Measurements from ENCODE around the gene RNF6.

RNF6 gene

DNA sequence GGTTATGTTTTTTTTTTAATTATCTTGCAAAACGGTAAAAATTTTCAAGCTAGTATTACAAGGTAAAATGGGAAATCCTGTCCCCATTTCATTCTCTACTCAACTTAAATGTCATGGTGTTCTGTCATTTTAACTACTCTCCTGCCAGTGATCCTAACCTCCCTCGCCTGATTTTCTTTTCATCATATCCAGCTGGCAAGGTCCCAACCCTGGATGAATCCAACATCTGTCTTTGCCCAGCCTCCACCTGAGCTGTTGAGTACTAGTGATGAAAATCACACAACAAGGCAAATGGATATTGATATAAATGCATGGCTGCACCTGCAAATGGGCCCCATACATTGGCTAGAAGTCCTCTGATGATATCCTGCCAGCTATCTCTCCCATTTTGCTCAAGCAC, 24.9 kb upstream of the RNF6 start:
- FAIRE-seq (no peak), DNase-seq (ENCODE audit: insufficient read length, low spot score) (no peak)
- TF ChIP-seq POLR2A (IDR thresholded peaks at IDR 0.05; ENCODE audit: low read depth, low read length) = no peak

DNA sequence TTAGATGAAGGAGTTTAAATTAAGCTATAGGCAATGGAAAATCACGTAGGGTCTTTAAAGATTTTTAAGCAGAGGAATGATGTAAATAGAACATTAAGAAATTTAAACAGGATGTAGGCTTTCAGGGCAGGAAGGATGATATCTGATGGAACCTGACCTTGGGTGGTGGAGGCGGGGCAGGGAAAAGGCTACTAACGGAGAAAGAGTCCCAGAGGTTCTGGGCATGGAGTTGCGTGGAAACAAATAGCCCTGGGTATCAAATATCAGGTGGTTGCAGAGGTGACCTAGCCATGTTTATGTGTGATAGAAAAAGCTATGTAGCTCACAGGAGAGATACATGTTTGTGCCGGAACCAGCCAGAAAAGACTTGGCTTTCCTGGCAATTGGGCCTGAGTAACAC, 24.0 kb upstream of the RNF6 start:
- DNase-seq (ENCODE audit: insufficient read length, low spot score) (no peak), FAIRE-seq (no peak)
- no peak for TF ChIP-seq POLR2A (IDR thresholded peaks at IDR 0.05; ENCODE audit: low read depth, low read length)

DNA sequence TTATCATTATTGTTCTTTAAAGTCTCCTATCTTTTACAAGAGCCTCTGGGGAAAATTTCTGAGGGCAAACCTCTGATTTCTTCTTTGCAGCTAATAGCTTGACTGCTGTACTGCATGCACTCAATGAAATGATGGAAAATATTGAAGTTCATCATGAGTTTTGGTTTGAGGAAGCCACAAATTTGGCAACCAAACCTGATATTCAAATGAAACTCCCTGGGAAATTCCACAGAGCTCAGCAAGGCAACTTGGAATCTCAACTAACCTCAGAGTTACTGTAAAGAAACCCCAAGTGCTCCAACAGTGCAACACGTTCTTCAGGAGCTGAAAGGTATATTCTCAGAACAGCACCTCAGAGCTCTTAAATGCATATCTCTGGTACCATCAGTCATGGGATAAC, 14.2 kb upstream of the RNF6 start:
- FAIRE-seq (no peak), DNase-seq (ENCODE audit: insufficient read length, low spot score) (no peak)
- TF ChIP-seq POLR2A (IDR thresholded peaks at IDR 0.05; ENCODE audit: low read depth, low read length) = no peak

- FAIRE-seq (no peak), DNase-seq (ENCODE audit: insufficient read length, low spot score) (no peak)
- TF ChIP-seq POLR2A (IDR thresholded peaks at IDR 0.05; ENCODE audit: low read depth, low read length) = no peak
Measured at GRCh38 chr13:26230703-26231102, 8.6 kb upstream of the RNF6 start.

DNA sequence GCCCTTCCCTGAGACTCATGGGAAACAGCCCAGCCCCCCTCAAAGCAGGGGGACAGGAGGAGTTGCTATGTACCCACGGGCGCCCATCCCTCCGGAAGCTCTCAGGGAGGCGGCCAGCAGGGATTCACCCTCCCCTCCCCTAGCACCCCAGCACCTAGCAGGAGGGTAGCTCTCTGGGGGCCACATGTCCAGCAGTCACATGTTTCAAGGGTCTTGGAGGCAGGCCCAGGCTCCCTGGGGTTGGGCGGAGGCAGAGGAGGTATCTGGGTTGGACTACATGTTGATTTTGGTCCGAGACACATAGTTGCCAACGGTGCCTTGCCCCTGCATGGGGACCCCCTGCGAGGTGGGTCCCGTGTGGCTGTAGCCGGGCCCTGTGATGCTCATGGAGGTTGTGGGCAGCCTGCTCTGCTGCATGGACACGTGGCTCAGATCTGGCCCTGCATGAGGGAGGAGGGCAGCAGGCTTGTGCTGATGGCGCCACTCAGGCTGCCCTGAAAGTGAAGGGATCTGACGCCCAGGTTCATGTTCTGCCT, 7.0 kb upstream of the RNF6 start:
- DNase-seq (ENCODE audit: insufficient read length, low spot score) (no peak), FAIRE-seq (no peak)
- TF ChIP-seq POLR2A (IDR thresholded peaks at IDR 0.05; ENCODE audit: low read depth, low read length) = no peak

DNA sequence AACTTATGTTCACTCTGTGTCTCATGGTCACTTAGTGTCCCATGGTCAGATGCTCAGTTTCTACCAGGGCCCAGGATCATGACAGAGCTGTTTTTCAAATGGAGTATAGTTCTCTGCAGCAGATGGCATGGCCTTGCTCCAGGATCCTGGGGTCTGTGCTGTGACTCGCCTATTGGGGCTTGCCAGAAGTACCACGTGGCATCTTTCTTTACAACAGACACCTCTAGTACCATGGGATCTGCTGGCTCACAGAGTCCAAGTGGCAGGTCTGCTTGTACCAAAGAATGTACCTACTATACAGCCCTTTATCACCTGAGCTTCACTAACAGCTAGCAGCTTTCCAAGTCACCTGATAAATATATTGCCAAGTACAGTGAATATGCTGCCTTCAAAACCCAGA, 6.0 kb upstream of the RNF6 start:
- no peak for TF ChIP-seq POLR2A (IDR thresholded peaks at IDR 0.05; ENCODE audit: low read depth, low read length)
- DNase-seq (ENCODE audit: insufficient read length, low spot score) (no peak), FAIRE-seq (no peak)

DNA sequence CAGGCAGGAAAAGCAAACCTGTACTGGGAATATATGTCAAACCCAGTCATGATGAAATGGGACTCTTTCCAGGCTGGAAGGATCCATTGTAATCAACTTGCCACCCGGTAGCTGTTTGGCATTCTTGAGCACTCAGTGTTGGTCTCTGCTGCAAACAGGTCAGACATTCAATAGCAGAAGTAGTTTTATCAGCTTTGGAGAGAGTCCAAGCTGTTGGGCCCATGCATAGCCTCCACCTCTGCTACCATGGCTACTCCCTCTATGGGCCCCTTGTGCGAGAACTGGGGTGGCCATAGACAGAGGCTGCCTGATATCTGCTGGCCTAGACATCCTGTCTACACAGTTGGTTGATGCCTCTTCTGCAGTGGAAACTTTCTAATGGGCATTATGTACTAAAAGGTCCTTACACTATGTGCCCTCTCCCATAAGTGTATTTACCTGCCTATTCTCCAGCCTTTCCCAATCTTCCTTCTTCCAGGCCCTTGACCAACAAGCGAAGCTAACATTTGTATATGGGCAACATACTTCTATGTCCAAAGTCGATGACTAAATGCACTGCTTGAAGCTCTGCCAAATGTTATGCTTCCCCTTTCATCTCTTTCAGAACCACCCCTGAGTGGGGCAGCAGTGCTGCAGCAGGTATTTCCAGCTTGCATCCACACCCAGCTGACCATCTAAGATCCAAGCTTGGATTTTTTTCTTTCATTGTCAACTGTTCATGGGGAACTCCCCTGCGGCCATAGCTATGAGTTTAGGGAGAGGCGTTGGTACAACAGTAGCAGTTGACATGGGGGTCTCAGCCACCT, 5.3 kb upstream of the RNF6 start:
- FAIRE-seq = no peak
- no peak for TF ChIP-seq POLR2A (IDR thresholded peaks at IDR 0.05; ENCODE audit: low read depth, low read length)

DNA sequence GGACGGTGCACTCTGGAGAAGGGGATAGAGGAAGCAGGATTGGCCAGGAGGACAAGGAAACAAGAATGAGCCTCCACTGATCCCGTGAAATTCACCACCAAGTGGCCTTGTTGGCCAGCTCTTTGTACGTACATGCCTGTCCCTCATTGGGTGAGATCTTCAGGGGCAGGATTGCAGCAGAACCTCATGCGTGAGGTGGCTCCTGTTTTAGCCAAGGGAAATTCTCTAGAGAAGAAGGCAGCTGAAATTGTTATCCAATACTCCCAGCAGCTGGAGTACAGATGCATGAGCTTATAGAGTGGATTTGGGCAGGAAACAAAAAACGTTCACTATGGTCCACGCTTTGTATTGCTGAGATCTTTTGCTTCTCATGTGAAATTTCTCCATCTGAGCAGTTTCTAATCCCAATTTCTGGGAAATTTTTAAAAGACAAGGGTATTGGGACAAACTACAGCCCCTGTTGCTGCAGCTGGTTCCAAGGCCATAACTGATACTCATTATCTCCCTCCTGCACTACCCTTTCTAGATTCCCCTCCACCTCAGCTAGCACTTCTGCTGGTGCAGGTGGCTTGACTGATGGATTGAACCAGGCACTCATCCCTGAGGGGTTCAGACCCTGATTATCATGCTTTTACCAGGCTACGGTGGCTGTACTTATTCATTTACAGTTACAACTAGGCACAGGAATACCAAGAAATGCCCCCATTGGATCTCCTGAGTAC, 3.9 kb upstream of the RNF6 start:
- no peak for TF ChIP-seq POLR2A (IDR thresholded peaks at IDR 0.05; ENCODE audit: low read depth, low read length)
- DNase-seq (ENCODE audit: insufficient read length, low spot score) (no peak), FAIRE-seq (no peak)

More for the DNA sequence above, 5.3 kb upstream of the RNF6 start:
- no peak for DNase-seq (ENCODE audit: insufficient read length, low spot score)

DNA sequence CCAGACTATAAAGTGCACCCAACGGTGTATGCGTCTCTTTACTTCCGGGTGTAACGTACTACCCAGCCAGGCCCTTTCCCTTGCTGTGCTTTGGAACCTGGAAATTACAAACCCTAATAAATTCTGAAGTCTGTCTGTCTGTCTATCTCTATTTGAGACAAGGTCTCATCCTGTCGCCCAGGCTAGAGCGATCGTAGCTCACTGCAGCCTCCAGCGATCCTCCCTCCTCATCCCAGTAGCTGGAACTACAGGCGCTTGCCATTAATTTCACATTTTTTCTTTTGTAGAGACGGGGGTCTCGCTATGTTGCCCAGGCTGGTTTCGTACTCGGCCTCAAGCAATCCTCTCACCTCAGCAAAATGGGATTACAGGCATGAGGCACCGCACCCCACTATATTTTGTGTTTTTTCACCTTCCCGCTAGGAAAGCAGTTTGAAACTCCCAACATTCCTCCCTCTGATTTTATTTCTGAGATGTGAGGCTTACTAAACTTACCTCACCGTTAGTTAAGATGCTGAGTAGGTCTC, 469 bp upstream of the RNF6 start:
- FAIRE-seq (no peak), DNase-seq (ENCODE audit: insufficient read length, low spot score) (peak; percentile 11)

GRCh38 chr13:26221399-26221720, 754 bp downstream of the RNF6 start:
- DNase-seq (ENCODE audit: insufficient read length, low spot score) (peak; percentile 4), FAIRE-seq (no peak)
- TF ChIP-seq POLR2A (IDR thresholded peaks at IDR 0.05; ENCODE audit: low read depth, low read length) = no peak

More for the DNA sequence above, 469 bp upstream of the RNF6 start:
- no peak for TF ChIP-seq POLR2A (IDR thresholded peaks at IDR 0.05; ENCODE audit: low read depth, low read length)

DNA sequence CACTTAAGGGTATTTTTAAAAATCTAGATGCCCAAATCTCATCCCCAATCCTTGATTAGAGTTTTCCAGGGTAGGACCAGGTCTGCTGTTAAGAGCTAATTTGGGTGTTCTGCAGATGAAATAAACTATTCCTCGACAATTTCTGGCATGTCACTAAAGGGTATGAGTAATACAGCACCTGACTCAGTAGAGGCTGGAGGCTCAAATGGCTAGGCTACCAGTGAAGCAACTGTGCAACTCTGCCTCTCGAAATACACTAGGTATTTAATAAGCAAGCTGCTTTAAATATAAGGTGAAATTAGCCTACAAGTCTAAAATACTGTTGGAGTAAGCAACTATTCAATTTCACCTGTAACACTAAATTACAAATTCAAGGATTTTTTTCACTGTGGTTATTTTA, 1.5 kb downstream of the RNF6 start:
- no peak for DNase-seq (ENCODE audit: insufficient read length, low spot score)
- TF ChIP-seq POLR2A (IDR thresholded peaks at IDR 0.05; ENCODE audit: low read depth, low read length) = no peak
- FAIRE-seq = no peak

DNA sequence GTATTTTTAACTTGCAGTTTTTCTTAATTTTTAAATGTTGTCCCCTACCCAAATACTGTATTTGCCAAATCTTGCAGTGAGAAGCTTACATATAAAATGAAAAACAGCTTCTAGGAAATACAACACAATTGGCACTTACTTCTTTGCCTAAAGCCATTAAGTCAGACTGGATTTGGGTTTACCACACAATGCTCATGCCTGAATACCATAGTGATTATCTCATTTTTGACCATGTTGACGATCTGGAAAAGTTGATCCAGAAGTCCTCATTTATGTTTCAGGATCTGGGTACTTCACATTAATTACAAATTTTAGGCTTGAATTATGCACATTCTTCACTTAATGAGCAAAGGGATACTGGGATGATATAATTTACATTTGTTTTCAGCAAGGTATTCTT, 2.4 kb downstream of the RNF6 start:
- TF ChIP-seq POLR2A (IDR thresholded peaks at IDR 0.05; ENCODE audit: low read depth, low read length) = no peak
- FAIRE-seq (no peak), DNase-seq (ENCODE audit: insufficient read length, low spot score) (no peak)

- no peak for DNase-seq (ENCODE audit: insufficient read length, low spot score)
- FAIRE-seq = no peak
- TF ChIP-seq POLR2A (IDR thresholded peaks at IDR 0.05; ENCODE audit: low read depth, low read length) = no peak
Measured at GRCh38 chr13:26216042-26216441, 6.1 kb downstream of the RNF6 start.

- DNase-seq (ENCODE audit: insufficient read length, low spot score) (no peak), FAIRE-seq (no peak)
- no peak for TF ChIP-seq POLR2A (IDR thresholded peaks at IDR 0.05; ENCODE audit: low read depth, low read length)
Measured at GRCh38 chr13:26213982-26214381, 8.1 kb downstream of the RNF6 start.

- no peak for FAIRE-seq
- TF ChIP-seq POLR2A (IDR thresholded peaks at IDR 0.05; ENCODE audit: low read depth, low read length) = no peak
- DNase-seq (ENCODE audit: insufficient read length, low spot score) = no peak
Measured at GRCh38 chr13:26213345-26213744, 8.8 kb downstream of the RNF6 start.
